T-helper 22 cell (primary cell): Measurements from ENCODE around the gene TRIM10.
A peak's percentile ranks its signal among the peaks of the same experiment; 100 is the strongest.
"Not testable (repeated sequence)": the region's sequence is repeated elsewhere in the genome, so short reads cannot be mapped to it uniquely, and the experiment has no call there.

Experiments used
- DNase-seq: peaks from one replicate; pipeline ENCODE4 v3.0.0-alpha.2; 2020; ENCODE audit warnings: low read depth

TRIM10 gene

GRCh38 chr6:30152910-30153610 is 8.0 kb downstream of the TRIM10 start:
- no peak for DNase-seq

GRCh38 chr6:30152016-30152673 is 8.9 kb downstream of the TRIM10 start:
- DNase-seq = no peak

GRCh38 chr6:30151580-30151979 is 9.4 kb downstream of the TRIM10 start:
- DNase-seq = no peak

GRCh38 chr6:30150671-30151395 is 10.2 kb downstream of the TRIM10 start:
- DNase-seq = no peak

DNA sequence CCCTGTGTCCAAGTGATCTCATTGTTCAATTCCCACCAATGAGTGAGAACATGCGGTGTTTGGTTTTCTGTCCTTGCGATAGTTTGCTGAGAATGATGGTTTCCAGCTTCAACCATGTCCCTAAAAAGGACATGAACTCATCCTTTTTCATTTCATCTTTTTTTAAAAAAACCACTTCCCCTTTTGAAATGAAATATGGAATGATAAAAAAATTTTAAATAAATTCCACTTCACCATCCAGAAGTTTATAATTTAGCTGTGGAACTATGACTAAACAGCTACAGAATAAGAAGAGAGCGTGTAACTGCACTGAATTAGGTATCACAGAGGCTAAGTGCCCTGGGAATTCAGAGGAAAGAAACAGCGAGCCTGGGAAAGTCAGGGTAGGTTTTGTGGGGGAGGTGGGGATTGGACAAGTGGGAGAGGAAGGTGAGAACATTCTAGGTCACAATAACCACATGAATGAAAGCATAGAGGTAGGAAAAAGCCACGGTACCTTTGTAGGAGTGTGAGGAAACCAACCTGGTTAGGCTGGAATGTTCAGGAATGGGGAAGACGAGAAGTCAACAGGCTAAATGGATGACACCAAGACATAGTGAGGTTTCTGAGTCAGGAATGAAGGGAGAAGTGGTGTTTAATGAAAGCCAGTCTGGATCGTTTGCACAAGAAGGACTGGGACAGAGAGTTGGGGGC is 11.0 kb downstream of the TRIM10 start:
- no peak for DNase-seq

DNA sequence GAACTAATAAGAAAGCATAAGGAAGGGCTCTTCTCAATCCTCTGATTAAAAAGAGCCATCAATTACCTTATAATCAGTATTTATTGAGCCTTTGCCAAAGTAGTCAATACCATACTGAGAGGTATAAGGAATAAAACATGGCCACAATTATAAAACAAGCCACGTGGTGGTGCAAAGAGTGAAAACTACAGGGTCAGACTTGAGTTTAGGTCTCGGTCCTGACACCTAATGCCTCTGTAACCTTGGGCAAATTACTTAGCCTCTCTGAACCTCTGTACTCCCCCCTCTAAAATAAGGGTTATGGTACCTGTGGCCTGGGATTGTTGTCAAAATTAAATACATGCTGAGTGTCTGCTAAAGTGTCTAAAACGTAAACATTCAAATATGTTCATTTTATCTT is 11.8 kb downstream of the TRIM10 start:
- DNase-seq = no peak

- DNase-seq = no peak
Measured at GRCh38 chr6:30147096-30147495, 13.9 kb downstream of the TRIM10 start.

DNA sequence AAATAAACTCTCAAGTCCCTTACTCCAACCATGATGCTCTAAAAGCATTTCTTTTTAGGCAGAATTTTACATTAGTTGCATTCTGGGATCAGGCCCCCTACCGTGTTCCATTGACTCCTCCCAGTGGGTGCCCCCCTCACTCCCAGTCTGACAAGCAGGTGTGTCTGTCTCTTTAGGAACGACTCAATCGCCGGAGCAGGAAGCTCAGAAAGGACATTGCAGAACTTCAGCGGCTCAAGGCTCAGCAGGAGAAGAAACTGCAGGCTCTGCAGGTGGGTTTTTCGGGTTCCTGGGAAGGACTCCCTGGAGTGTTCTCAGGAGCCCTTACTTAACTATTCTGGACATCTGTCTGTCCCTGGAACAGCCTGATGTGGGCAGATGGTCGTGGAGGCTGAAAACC is 15.2 kb downstream of the TRIM10 start:
- no peak for DNase-seq

GRCh38 chr6:30144811-30145210 is 16.2 kb downstream of the TRIM10 start:
- DNase-seq = no peak

DNA sequence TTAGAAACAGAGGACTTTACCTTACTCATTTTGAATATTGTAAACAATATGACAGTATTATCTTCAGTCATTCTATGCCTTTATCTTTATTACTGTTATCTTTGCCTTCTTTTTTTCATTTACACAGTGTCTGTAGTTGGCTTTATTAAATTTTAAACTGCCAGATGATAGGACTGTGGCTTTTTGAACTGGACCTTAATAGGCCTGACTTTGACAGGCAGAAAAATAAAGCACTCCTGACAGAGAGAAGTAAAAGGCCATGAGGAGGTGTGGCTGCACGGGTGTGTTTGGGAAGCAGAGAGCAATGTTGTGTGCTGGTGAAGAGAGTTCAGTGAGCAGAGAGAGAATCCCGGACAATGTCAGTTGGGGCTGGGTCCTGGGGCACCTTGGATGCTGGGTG is 17.2 kb downstream of the TRIM10 start:
- no peak for DNase-seq

DNA sequence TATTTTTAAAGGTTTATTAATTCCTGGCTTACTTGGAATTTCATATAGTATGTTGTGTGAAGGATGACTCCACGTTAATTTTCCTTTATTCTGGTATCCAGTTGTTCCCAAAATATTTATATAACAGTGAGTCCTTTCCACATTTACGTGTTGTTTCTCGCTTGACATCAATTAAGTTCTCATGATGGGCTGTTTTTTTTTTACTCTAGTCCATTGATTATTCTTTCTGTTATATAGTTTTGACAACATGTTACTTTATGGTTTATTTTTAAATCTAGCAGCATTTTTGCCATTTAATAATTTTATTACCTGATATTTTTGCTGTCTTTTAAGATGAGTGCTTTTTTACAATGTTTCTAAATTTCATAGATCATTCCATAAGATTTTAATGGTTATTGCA is 18.3 kb downstream of the TRIM10 start:
- DNase-seq = no peak

GRCh38 chr6:30140240-30140639 is 20.8 kb downstream of the TRIM10 start:
- DNase-seq = not testable (repeated sequence)

- DNase-seq = no peak
Measured at GRCh38 chr6:30136570-30137286, 24.3 kb downstream of the TRIM10 start.

- DNase-seq = no peak
Measured at GRCh38 chr6:30135757-30136156, 25.3 kb downstream of the TRIM10 start, which contains the start of gene TRIM40. Gene TRIM40 (plus strand): TSS chr6:30136140. CDS start chr6:30137037, 897 bp downstream.

- DNase-seq = no peak
Measured at GRCh38 chr6:30135147-30135546, 25.9 kb downstream of the TRIM10 start.

DNA sequence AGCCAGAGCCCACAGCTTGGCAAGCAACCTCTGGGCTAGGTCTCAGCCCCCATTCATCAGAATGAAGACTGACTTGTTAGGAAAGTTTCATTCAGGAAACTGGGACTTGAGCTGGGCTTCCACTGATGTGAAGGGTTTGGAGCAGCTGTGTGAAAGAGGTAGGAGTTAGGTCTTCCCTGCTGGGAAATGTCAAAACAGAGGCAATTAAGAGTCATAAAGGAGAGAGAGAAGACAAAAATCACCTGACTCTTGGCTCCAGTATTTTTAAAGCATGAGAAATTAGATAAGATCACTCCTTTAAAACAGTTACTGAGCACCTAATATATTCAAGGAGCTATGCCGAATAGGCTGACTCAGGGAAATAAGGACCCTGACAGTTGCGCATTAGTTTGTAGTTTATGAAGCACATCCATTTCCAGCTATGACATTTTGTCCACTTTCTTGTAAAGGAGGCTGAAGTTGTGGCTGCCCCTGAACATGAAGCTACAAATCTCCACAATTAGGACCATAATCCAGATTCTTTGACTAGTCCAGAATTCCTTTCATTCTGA is 29.0 kb downstream of the TRIM10 start:
- no peak for DNase-seq

DNA sequence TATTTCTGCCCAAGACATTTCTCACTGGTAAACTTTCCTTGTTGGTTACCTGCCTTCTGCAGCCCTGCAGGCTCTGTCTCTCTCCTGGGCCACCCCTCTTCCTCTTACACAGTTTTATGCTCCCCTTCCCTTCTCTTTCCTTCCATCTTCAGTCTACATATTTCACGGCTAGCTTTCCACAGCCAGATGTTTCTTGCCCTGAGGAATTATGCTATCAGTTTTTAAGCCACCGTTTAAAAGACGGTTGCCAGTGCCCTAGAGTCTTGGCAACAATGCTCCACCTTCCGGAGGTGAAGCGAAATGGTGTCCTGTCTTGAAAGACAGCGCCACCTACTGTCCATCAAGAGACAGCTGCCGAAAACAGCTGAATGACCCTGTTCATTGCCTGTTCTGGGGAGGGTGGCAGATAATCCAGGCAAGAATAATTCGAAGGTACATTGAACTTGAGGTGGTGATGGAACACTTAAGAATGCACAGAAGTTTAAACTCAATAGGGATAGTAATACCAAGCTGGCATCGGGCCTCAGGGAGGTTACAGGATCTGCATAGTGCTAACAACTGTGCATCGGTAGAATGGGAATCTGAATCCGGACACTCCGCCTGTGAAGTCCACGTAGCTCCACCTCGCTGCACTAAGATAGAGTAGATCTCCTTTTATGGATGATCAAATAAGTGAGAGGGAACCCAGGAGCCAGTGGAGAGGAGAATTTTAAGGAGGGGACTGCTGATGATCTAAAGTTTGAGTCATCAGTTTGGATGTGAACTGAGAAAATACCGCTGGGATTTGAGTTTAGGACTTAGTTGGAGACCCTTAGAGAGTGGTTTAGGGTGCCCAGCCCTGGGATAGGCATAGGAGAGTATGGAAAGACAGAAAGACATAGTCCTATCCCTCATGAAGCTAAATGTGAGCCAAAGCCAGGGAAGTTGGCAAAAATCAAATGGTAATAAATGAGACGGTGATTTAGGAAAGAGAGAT is 29.8 kb downstream of the TRIM10 start:
- DNase-seq = peak; percentile 48

- no peak for DNase-seq
Measured at GRCh38 chr6:30130179-30130679, 30.8 kb downstream of the TRIM10 start.

DNA sequence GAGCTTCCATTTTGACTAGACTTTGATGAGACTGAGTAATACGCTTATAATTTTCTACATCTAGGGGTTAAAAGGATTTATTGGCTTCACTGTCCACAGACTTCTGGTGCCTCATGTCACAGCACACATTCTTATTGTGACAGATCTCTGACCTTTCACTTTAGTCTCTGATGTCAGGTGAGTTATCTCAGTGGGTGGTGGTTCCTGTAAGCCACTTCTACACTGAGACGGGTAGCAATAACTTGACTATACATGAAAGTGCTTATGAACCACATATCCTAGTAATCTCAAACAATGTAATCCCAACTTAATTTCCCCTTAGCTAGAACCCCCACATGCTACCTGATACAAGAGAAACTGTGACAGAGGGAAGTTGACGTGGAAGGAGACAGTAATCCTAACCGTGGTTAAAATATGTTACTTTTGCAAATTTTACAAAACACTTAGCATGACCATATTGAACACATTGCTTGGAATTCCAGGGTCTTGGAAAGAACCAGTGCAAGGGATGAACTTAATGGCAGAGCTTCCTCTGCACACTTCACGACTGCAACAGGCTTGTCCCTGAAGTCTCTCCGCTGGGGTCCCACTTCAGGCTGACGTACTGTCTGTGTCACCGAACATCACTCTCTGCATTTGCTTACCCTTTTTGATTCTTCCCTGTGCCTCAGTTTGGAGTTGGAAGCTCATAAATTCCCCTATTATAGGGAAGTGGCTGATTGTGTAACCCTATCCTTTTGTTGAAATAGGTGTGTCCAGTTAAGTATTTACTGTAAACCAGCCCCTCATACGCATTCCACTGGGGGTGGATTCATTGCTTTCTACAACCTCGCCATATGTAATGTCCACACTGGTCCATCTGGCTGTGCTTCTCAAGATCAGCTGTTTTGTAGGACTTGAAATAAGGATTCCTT is 31.5 kb downstream of the TRIM10 start:
- DNase-seq = no peak
